Aorta (tissue), 5 donors: ENCODE measurements around the gene RAVER2. TPM values are rescaled to one million over a fixed set of nuclear protein-coding genes. Genes with fewer than 3 reads are reported as not detected.

Source experiments
- ATAC-seq: fragments of 200-7000 bp; cut with Tn5 transposase; one replicate; pipeline ENCODE4 v1.9.1; 2022; ENCODE audit warnings: moderate library complexity; ENCODE audit not compliant: low FRiP score
- DNase-seq, 2 donors: peaks; one replicate each; pipeline ENCODE4 v3.0.0-alpha.2; 2020
- H3K27ac ChIP-seq, 2 donors: one replicate each; pipeline ENCODE4 v1.5.1; 2013; ENCODE audit warnings: low read length in 2 of 2, mild to moderate bottlenecking in 2 of 2, moderate library complexity in 2 of 2, control low read depth in 1 of 2, inconsistent platforms in 1 of 2, low read depth in 1 of 2
- H3K27me3 ChIP-seq, 2 donors: one replicate each; pipeline ENCODE4 v1.6.1; 2013; ENCODE audit warnings: control low read depth in 1 of 2, low read length in 1 of 2, mild to moderate bottlenecking in 1 of 2, moderate library complexity in 1 of 2; ENCODE audit not compliant: insufficient read depth in 2 of 2, control insufficient read depth in 1 of 2
- H3K36me3 ChIP-seq, 2 donors: one replicate each; pipeline ENCODE4 v1.6.1; 2013; ENCODE audit warnings: control low read depth in 1 of 2, low read length in 1 of 2, mild to moderate bottlenecking in 1 of 2; ENCODE audit not compliant: insufficient read depth in 2 of 2, control insufficient read depth in 1 of 2
- H3K4me1 ChIP-seq, 2 donors: one replicate each; pipeline ENCODE4 v1.6.1; 2013; ENCODE audit warnings: low read length in 2 of 2, control low read depth in 1 of 2, mild to moderate bottlenecking in 1 of 2, moderate library complexity in 1 of 2; ENCODE audit not compliant: insufficient read depth in 2 of 2, control insufficient read depth in 1 of 2
- H3K4me3 ChIP-seq, 2 donors: one replicate each; pipeline ENCODE4 v1.5.1; 2013; ENCODE audit warnings: low read length in 2 of 2, control low read depth in 1 of 2, mild to moderate bottlenecking in 1 of 2
- H3K9me3 ChIP-seq: one replicate; pipeline ENCODE4 v1.6.1; 2013; ENCODE audit warnings: mild to moderate bottlenecking, low read length; ENCODE audit not compliant: control insufficient read depth
- WGBS, 2 donors: extraction: QIAGEN DNeasy Blood & Tissue Kit; methylation state at CpG; one replicate each; pipeline ENCODE4 v1.1.7; 2013; 5-methylcytosine and 5-hydroxymethylcytosine counted together
- intact Hi-C, 2 donors: fragments of 100-400 bp; cut with DNase I; formaldehyde crosslinking; loops; one replicate each; pipeline versions ENCODE4 v1.14.2 to v1.15.0; 2022
- polyA plus RNA-seq, 2 donors: library from polyadenylated mRNA; stranded (reverse); fragments of 200-250 nt; gene quantifications; one replicate each; pipeline ENCODE4 v1.2.3, GENCODE V29; 2013
- total RNA-seq, 2 donors: library from RNA; stranded (reverse); fragmentation: NEBNext Ultra II Directional; extraction: Animal tissue kit (Norgen Biotek cat#: 25700); gene quantifications; one replicate each; pipeline ENCODE4 v1.2.1, GENCODE V29; 2021
- donor health status: healthy with polysubstance abuse.
- donor health status: Bipolar disorder and iron deficiency.
- donor health status: DM: no; HTN: no; CAD: no.
- donor health status: DM: no; HTN: no; CAD: no.
- donor health status: DM: yes; HTN: yes; CAD: no.

Gene RAVER2
- total and polyA plus RNA-seq, 4 donors, result 8.1 to 22.5 (median 17.5) TPM

GRCh38 chr1:64756770-64757169, 11.9 kb downstream of the RAVER2 start:
- Histone ChIP-seq H3K4me3 (no peak overlapping the region), H3K27ac (no peak overlapping the region), H3K36me3 (no peaks in the 10 kb centered on the region), H3K4me1 (peaks cover 3 to 14% of the 10 kb centered on the region in 2 donors), H3K9me3 (no peaks in the 10 kb centered on the region), H3K27me3 (no peaks in the 10 kb centered on the region)
- no peak for DNase-seq
- ATAC-seq, result no peak
- intact Hi-C loops, result no loop called here
- 86 to 89% methylated on average over 1 of the region's 1 CpG for WGBS, 2 donors

DNA sequence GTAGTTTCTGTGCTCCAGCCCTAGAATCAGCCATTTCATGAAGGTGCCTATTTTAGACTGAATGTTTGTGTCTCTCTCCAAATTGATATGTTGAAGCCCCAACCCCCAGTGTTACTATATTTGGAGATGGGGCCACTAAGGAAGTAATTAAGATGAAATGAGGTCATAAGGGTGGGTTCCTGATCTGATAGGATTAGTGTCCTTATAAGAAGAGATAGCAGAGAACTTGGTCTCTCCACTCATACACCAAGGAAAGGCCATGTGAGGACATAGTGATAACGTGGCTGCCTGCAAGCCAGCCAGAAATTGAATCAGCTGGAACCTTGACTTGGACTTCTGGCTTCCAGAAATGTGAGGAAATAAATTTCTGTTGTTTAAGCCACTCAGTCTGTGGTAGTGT, 12.3 kb downstream of the RAVER2 start:
- H3K27me3 ChIP-seq, result no peaks in the 10 kb centered on the region
- ATAC-seq, result no peak
- 3 to 5% methylated on average over 1 of the region's 1 CpG for WGBS, 2 donors

GRCh38 chr1:64758233-64758632, 13.4 kb downstream of the RAVER2 start:
- no peaks in the 10 kb centered on the region for H3K27me3 ChIP-seq
- no peak overlapping the region for H3K4me3 ChIP-seq
- no peaks in the 10 kb centered on the region for H3K36me3 ChIP-seq
- H3K9me3 ChIP-seq, result no peaks in the 10 kb centered on the region
- ATAC-seq (no peak), DNase-seq (no peak)
- H3K27ac ChIP-seq, result no peak overlapping the region
- peaks cover 3 to 14% of the 10 kb centered on the region in 2 donors for H3K4me1 ChIP-seq
- 95 to 98% methylated on average over 3 of the region's 3 CpGs for WGBS, 2 donors
- intact Hi-C loops, result no loop called here

More for the DNA sequence above, 12.3 kb downstream of the RAVER2 start:
- H3K4me1 ChIP-seq, result peaks cover 3 to 14% of the 10 kb centered on the region in 2 donors
- DNase-seq, result no peak
- intact Hi-C loops, result no loop called here
- no peak overlapping the region for H3K4me3 ChIP-seq
- no peaks in the 10 kb centered on the region for H3K36me3 ChIP-seq
- H3K9me3 ChIP-seq, result no peaks in the 10 kb centered on the region
- H3K27ac ChIP-seq, result no peak overlapping the region

- Histone ChIP-seq H3K4me1 (peaks cover 3 to 14% of the 10 kb centered on the region in 2 donors), H3K4me3 (no peak overlapping the region), H3K27me3 (no peaks in the 10 kb centered on the region), H3K27ac (no peak overlapping the region), H3K9me3 (no peaks in the 10 kb centered on the region), H3K36me3 (no peaks in the 10 kb centered on the region)
- intact Hi-C loops, result no loop called here
- WGBS, 2 donors, result 15 to 16% methylated on average over 1 of the region's 1 CpG
- ATAC-seq, result no peak
- no peak for DNase-seq
Measured at GRCh38 chr1:64759968-64760367, 15.1 kb downstream of the RAVER2 start.

DNA sequence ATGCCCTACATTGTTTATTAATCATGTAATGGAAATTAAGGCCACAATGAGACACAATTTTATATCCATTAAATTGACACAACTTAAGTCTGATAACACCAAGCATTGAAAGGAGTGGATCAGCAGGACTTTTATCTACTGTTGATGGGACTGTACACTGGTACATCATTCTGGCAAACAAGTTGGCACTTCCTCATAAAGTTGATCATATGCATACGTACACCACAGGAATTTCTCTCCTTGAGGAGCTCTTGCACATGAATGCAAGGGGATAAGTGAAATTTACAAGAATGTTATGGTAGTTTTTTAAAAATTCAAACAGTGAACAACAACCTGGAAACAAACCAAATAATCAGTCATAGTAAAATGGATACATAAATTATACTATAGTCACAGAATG, 20.1 kb downstream of the RAVER2 start:
- WGBS, 2 donors, result 94 to 98% methylated on average over 1 of the region's 1 CpG
- Histone ChIP-seq H3K4me1 (peaks cover 0 to 9% of the 10 kb centered on the region in 2 donors), H3K36me3 (no peaks in the 10 kb centered on the region), H3K9me3 (no peaks in the 10 kb centered on the region), H3K27ac (no peak overlapping the region), H3K27me3 (no peaks in the 10 kb centered on the region), H3K4me3 (no peak overlapping the region)
- intact Hi-C loops, result no loop called here
- DNase-seq (no peak), ATAC-seq (no peak)

DNA sequence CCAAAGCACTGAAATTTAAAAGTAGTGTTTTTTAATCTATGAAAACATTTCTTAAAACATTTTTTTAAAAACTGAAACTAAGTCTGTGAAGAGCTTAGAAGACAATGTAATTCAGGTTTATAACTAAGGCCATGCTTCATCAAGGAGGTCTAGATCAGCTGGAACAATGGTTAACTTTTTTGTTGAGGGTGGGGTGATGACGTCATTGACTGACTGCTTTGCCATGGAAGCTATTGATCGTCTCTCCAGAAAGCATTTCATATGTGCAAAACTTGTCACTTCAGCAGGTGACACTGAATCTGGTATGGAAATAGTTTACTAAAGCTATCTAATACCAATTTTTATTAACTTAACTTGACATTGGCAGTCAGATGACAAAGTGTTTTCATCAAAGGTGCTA, 21.0 kb downstream of the RAVER2 start:
- intact Hi-C loops, result no loop called here
- H3K4me1 ChIP-seq, result peaks cover 0 to 5% of the 10 kb centered on the region in 2 donors
- no peak for ATAC-seq

DNA sequence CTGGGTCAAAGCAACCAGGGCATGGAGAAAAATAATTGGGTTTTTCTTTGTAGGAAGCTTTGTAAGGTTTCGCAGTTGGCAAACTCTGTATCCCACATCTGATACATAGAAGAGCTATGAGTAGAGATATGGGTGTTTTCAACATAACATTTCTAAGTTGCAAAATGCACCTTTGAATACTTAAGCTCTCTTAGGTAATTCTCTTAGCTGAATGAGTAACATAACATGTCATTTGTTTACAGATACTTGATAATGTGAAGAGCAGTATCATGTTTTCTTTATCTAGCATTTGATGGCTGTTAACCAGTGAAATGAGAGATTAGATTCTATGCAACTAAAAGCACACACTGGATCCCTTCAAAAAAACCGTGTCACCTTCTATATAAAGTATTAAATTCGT, 21.6 kb downstream of the RAVER2 start:
- no peaks in the 10 kb centered on the region for H3K36me3 ChIP-seq
- no peak for ATAC-seq
- peaks cover 0 to 5% of the 10 kb centered on the region in 2 donors for H3K4me1 ChIP-seq
- intact Hi-C loops, result no loop called here
- no peaks in the 10 kb centered on the region for H3K9me3 ChIP-seq
- 76 to 78% methylated on average over 3 of the region's 3 CpGs for WGBS, 2 donors
- no peaks in the 10 kb centered on the region for H3K27me3 ChIP-seq
- no peak overlapping the region for H3K27ac ChIP-seq
- H3K4me3 ChIP-seq, result no peak overlapping the region
- DNase-seq, result no peak

More for the DNA sequence above, 21.0 kb downstream of the RAVER2 start:
- no peaks in the 10 kb centered on the region for H3K27me3 ChIP-seq
- H3K36me3 ChIP-seq, result no peaks in the 10 kb centered on the region
- H3K4me3 ChIP-seq, result no peak overlapping the region
- no peak overlapping the region for H3K27ac ChIP-seq
- WGBS, 2 donors, result 65 to 74% methylated on average over 2 of the region's 2 CpGs
- no peak for DNase-seq
- no peaks in the 10 kb centered on the region for H3K9me3 ChIP-seq

- no peak overlapping the region for H3K4me3 ChIP-seq
- ATAC-seq (no peak), DNase-seq (no peak)
- no peak overlapping the region for H3K27ac ChIP-seq
- H3K9me3 ChIP-seq, result no peaks in the 10 kb centered on the region
- H3K27me3 ChIP-seq, result no peaks in the 10 kb centered on the region
- 77 to 79% methylated on average over 1 of the region's 1 CpG for WGBS, 2 donors
- intact Hi-C loops, result no loop called here
- no peaks in the 10 kb centered on the region for H3K36me3 ChIP-seq
- peaks cover 0 to 5% of the 10 kb centered on the region in 2 donors for H3K4me1 ChIP-seq
Measured at GRCh38 chr1:64769482-64769881, 24.6 kb downstream of the RAVER2 start.

DNA sequence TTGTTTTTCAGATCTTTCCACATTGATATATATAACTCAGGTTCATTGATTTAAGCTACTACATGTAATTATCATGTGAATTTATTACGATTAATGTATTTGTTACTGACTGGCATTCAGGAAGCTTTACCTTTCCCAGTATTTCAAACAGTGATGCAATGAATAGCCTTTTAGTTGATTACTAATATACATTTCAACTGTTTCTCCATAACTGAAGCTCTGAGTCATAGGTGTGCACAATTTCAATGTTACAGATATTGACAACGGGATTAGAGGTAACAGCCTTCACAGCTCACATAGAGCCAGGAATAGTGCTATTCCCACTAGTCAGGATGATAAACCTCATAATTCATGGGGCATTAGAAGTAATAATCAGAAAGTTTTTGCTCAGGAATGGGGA, 25.1 kb downstream of the RAVER2 start:
- ATAC-seq (no peak), DNase-seq (no peak)
- intact Hi-C loops, result no loop called here
- Histone ChIP-seq H3K36me3 (no peaks in the 10 kb centered on the region), H3K9me3 (no peaks in the 10 kb centered on the region), H3K4me3 (no peak overlapping the region), H3K27me3 (no peaks in the 10 kb centered on the region), H3K4me1 (peaks cover 0 to 5% of the 10 kb centered on the region in 2 donors), H3K27ac (no peak overlapping the region)
- 97 to 99% methylated on average over 2 of the region's 2 CpGs for WGBS, 2 donors
